PFSK-1 (cell line): ENCODE results near the gene ANKRD13B.

Experiments used
- POLR2AphosphoS5 ChIP-seq: IDR thresholded peaks from 2 replicates; pipeline ENCODE4 v1.6.1; 2012; ENCODE audit warnings: low read depth, mild to moderate bottlenecking, control low read depth, low read length, moderate library complexity
- TAF1 ChIP-seq: IDR thresholded peaks from 2 replicates; pipeline ENCODE4 v1.6.1; 2012; ENCODE audit warnings: low read length, control low read depth, borderline replicate concordance; ENCODE audit not compliant: insufficient read depth

DNA sequence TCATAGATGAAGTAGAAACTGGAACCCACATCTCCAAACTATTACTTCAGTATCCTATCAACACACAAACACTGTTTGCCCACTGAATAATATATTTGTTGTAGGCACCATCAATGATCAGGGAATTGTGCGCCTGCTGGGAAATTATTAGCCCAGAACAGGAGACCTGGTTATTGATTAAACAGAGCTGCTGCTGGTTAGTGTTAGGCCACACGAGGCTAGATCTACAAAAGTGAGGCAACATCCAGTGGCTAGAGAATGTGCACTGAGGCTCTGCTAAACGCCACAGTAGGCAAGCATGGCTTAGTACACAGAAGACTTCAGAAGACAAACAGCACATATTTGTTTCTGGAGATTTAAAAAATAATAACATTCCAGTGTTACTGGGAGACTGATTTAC is 37.1 kb upstream of the ANKRD13B start:
- TF ChIP-seq TAF1 = no peak
- no peak for TF ChIP-seq POLR2AphosphoS5
